Right lobe of liver (tissue), 6 donors: ENCODE data around the gene GFER. TPM values are rescaled to one million over a fixed set of nuclear protein-coding genes. Genes with fewer than 3 reads are reported as not detected.
"Not testable (repeated sequence)": the region's sequence is repeated elsewhere in the genome, so short reads cannot be mapped to it uniquely, and the experiment has no call there.

Source experiments
- ATAC-seq, 4 donors: fragments of 200-7000 bp; cut with Tn5 transposase; one replicate each; pipeline ENCODE4 v1.9.1; 2020; ENCODE audit warnings: mild to moderate bottlenecking in 4 of 4, moderate library complexity in 4 of 4
- DNase-seq, 3 donors: peaks; one replicate each; pipeline ENCODE4 v3.0.0-alpha.2; 2020
- H3K27ac ChIP-seq, 3 donors: fragments of 200-600 bp; one replicate each; pipeline ENCODE4 v1.8.0; 2022
- H3K27me3 ChIP-seq, 2 donors: fragments of 200-600 bp; one replicate each; pipeline ENCODE4 v1.8.0; 2022
- H3K36me3 ChIP-seq, 4 donors: fragments of 200-600 bp; sonication (generic) in 1 of 4; one replicate each; pipeline versions ENCODE4 v1.5.1 to v1.8.0; 2017 to 2022; ENCODE audit warnings: control low read depth in 1 of 4
- H3K4me1 ChIP-seq, 4 donors: fragments of 200-600 bp; sonication (generic) in 1 of 4; one replicate each; pipeline versions ENCODE4 v1.5.1 to v1.8.0; 2017 to 2022; ENCODE audit warnings: control low read depth in 1 of 4
- H3K4me3 ChIP-seq, 3 donors: fragments of 200-600 bp; one replicate each; pipeline ENCODE4 v1.8.0; 2022
- H3K9me3 ChIP-seq, 4 donors: fragments of 200-600 bp; sonication (generic) in 1 of 4; one replicate each; pipeline versions ENCODE4 v1.5.1 to v1.8.0; 2017 to 2022; ENCODE audit warnings: control low read depth in 1 of 4
- POLR2A ChIP-seq: fragments of 450-650 bp; IDR thresholded peaks from one replicate; pipeline ENCODE4 v1.6.1; 2017; ENCODE audit warnings: antibody characterized with exemption, mild to moderate bottlenecking
- WGBS: methylation state at CpG from one replicate; pipeline ENCODE4 v1.1.6; 2018; ENCODE audit warnings: low coverage, low lambda C conversion rate; ENCODE audit not compliant: insufficient coverage; ENCODE audit errors: missing lambda C conversion rate; 5-methylcytosine and 5-hydroxymethylcytosine counted together
- intact Hi-C, 2 donors: fragments of 100-400 bp; cut with DNase I; formaldehyde crosslinking; loops; one replicate each; pipeline versions ENCODE4 v1.11.2 to v1.14.1; 2022
- total RNA-seq, 6 experiments: library from RNA; depleted of rRNA in 2 of 6; stranded (reverse); fragments of >200 nt in 2 of 6; fragmentation: NEBNext Ultra II Directional in 3 of 6; extraction: Animal tissue kit (Norgen Biotek cat#: 25700) in 3 of 6; gene quantifications; one replicate each; pipeline versions ENCODE4 v1.1.0 to v1.2.4, GENCODE V29; 2016 to 2023
- TF ChIP-seq, protein P1 (sequence below), 4 donors: fragments of 200-600 bp in 3 of 4; fragments of 450-650 bp in 1 of 4; IDR thresholded peaks; one replicate each; pipeline versions ENCODE4 v1.5.1 to v1.8.0; 2016 to 2022; ENCODE audit warnings: antibody characterized with exemption in 4 of 4, mild to moderate bottlenecking in 2 of 4
- donor health status: DM: no; HTN: yes; CAD: no.
- donor health status: DM: no; HTN: no; CAD: no.
- donor health status: DM: no; HTN: no; CAD: no.
- donor health status: DM: no; HTN: yes; CAD: no.
- donor health status: DM: no; HTN: yes; CAD: no.

GFER gene
- total RNA-seq, 6 experiments from 2014 or later = 16.1 to 18.6 (median 18.0) TPM

DNA sequence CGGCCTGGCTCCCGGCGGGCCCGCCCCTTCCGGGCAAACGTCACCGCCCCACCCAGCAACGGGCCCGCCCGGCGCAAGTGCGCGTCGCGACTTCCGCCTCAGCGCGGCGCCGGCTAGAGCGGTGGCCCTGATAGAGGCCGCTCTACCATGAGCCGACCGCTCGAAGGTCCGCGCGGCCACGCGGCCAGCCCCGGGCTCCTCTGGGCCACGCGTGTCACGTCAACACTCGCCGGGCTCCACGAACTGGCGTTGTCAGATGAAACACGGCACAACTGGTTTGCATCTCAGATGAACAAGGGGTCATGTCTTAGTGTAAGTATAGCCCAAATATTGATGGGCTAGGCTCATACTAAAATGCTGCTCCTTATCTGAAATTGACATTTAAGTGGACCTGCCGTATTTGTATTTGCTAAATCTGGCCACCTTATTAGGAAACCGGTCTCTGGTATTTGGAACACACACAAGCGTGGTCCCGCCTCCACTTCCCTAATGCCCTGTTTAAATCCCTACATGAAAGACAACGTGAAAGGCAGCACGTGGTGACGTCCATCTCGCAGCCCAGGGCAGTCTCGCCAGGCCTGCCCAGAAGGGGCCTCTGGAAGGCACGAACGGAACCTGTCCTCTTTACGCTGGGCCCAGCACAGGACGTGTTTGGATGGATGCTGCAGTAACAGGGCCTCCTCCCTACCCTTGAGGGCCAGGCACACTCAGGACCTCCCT is 26.0 kb downstream of the GFER start, which contains the start of gene ZNF598:
ZNF598 (minus strand) TSS at position 31 of the 720 bp plus-strand sequence.
- TF ChIP-seq POLR2A = peak; percentile 93
- TF ChIP-seq, protein P1, sequence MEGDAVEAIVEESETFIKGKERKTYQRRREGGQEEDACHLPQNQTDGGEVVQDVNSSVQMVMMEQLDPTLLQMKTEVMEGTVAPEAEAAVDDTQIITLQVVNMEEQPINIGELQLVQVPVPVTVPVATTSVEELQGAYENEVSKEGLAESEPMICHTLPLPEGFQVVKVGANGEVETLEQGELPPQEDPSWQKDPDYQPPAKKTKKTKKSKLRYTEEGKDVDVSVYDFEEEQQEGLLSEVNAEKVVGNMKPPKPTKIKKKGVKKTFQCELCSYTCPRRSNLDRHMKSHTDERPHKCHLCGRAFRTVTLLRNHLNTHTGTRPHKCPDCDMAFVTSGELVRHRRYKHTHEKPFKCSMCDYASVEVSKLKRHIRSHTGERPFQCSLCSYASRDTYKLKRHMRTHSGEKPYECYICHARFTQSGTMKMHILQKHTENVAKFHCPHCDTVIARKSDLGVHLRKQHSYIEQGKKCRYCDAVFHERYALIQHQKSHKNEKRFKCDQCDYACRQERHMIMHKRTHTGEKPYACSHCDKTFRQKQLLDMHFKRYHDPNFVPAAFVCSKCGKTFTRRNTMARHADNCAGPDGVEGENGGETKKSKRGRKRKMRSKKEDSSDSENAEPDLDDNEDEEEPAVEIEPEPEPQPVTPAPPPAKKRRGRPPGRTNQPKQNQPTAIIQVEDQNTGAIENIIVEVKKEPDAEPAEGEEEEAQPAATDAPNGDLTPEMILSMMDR (IDR thresholded peaks at IDR 0.05) = peak in 1 of 4 donors; percentile 22
- H3K4me1 ChIP-seq = peaks cover 0 to 25% (median 12%) of the 10 kb centered on the region in 4 donors
- peak within 1 kb of the TSS; percentile 95 to 99 (median 95) for H3K4me3 ChIP-seq
- 3% methylated on average over 11 of the region's 52 CpGs for WGBS
- H3K27ac ChIP-seq = peak within 1 kb of the TSS; percentile 78 to 86 (median 80)
- intact Hi-C loops = no loop called here
- H3K36me3 ChIP-seq = no peaks in the 10 kb centered on the region
- peak; percentile 86 to 93 (median 90) for ATAC-seq
- DNase-seq = peak; percentile 85 to 89 (median 88)
- H3K27me3 ChIP-seq = no peaks in the 10 kb centered on the region
- H3K9me3 ChIP-seq = no peaks in the 10 kb centered on the region

DNA sequence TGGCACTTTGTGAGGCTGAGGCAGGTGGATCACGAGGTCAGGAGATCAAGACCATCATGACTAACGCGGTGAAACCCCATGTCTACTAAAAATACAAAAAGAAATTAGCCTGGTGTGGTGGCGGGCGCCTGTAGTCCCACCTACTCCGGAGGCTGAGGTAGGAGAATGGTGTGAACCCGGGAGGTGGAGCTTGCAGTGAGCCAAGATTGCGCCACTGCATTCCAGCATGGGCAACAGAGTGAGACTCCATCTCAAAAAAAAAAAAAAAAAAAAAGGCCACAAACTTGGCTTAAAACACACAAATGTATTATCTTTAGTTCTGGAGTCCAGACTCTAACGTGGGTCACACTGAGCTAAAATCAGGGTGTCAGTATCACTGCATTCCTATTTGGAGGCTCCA is 27.7 kb downstream of the GFER start:
- DNase-seq, intact Hi-C loops, H3K36me3 ChIP-seq, H3K4me3 ChIP-seq, ATAC-seq, H3K9me3 ChIP-seq, H3K27ac ChIP-seq, H3K27me3 ChIP-seq: not testable (repeated sequence)
- H3K4me1 ChIP-seq = peaks cover 0 to 25% (median 12%) of the 10 kb centered on the region in 4 donors
- 85% methylated on average over 4 of the region's 9 CpGs for WGBS

DNA sequence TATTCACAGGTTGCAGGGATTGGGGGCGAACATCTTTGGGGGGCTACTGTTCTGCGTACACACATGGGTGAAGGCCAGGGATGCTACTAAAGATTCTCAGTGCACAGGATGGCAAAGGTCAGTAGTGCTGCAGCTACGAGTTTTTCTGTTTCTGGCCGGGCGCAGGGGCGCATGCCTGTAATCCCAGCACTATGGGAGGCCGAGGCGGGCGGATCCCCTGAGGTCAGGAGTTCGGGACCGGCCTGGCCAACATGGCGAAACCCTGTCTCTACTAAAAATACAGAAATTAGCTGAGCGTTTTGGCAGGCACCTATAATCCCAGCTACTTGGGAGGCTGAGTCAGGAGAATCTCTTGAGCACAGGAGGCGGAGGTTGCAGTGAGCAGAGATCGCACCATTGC is 29.5 kb downstream of the GFER start:
- DNase-seq (no peak), ATAC-seq (no peak)
- peaks cover 0 to 7% (median under 1%) of the 10 kb centered on the region in 4 donors for H3K4me1 ChIP-seq
- H3K36me3 ChIP-seq = no peaks in the 10 kb centered on the region
- H3K4me3 ChIP-seq = no peak overlapping the region
- H3K27ac ChIP-seq = no peak overlapping the region
- intact Hi-C loops = no loop called here
- no peak for TF ChIP-seq POLR2A
- TF ChIP-seq, protein P1 (IDR thresholded peaks at IDR 0.05) = no peak
- no peaks in the 10 kb centered on the region for H3K27me3 ChIP-seq
- 86% methylated on average over 6 of the region's 15 CpGs for whole genome bisulfite sequencing
- H3K9me3 ChIP-seq = no peaks in the 10 kb centered on the region

DNA sequence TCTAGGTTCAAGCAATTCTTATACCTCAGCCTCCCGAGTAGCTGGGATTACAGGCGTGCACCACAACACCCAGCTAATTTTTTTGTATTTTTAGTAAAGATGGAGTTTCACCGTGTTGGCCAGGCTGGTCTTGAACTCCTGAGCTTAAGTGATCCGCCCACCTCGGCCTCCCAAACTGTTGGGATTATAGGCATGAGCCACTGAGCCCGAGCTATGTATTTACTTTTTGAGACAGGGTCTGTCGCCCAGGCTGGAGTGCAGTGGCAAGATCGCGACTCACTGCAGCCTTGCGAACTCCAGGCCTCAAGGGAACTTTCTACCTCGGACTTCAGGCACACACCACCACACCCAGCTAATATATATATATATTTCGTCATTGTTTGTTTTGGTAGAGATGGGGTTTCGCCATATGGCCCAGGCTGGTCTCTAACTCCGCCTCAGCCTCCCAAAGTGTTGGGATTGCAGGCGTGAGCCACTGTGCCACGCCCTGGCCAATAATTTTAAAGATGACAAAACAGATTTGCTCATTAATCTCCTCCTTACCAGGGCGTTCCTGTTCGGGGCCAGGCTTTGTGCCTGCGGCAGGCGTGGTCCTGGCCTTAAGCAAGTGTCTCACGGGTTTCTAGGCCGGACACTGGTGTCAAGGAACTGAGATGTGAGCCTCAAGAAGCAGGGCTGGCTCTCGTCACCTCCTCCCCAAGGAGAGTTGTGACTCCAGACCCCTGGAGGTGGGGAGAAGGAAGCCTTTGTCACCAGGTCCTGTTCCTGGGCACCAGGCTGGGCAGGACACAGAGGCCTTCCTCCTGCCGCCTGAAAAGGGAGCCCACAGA is 31.3 kb downstream of the GFER start:
- H3K27me3 ChIP-seq = no peaks in the 10 kb centered on the region
- intact Hi-C loops = loop anchor here in 1 of 2 donors (5.0 kb wide), 1 partner anchor 47 kb away; no protein-coding TSS in a partner anchor
- DNase-seq (no peak), ATAC-seq (no peak)
- H3K36me3 ChIP-seq = no peaks in the 10 kb centered on the region
- no peak overlapping the region for H3K27ac ChIP-seq
- 67% methylated on average over 11 of the region's 24 CpGs for WGBS
- peaks cover 0 to 13% (median 0%) of the 10 kb centered on the region in 4 donors for H3K4me1 ChIP-seq
- H3K4me3 ChIP-seq = no peak overlapping the region
- TF ChIP-seq, protein P1 (IDR thresholded peaks at IDR 0.05) = no peak
- TF ChIP-seq POLR2A = no peak
- H3K9me3 ChIP-seq = no peaks in the 10 kb centered on the region

DNA sequence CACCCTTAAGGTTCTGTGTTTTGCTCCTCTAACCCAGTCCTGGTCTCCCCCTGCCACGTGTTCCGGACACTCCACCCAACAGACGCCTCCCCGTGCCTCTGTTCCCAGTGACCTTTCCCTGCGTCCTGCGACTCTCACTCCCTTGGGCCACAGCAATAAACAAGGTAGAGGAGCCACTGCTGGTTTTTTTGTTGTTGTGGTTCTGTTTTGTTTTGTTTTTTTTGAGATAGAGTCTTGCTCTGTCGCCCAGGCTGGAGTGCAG is 31.9 kb downstream of the GFER start:
- TF ChIP-seq, protein P1 (IDR thresholded peaks at IDR 0.05) = no peak
- TF ChIP-seq POLR2A = no peak
- H3K27ac ChIP-seq = no peak overlapping the region
- DNase-seq (no peak), ATAC-seq (no peak)
- intact Hi-C loops = loop anchor here in 1 of 2 donors (5.0 kb wide), 1 partner anchor 46 kb away; no protein-coding TSS in a partner anchor
- peaks cover 0 to 13% (median 0%) of the 10 kb centered on the region in 4 donors for H3K4me1 ChIP-seq
- no peaks in the 10 kb centered on the region for H3K36me3 ChIP-seq
- no peaks in the 10 kb centered on the region for H3K9me3 ChIP-seq
- H3K27me3 ChIP-seq = no peaks in the 10 kb centered on the region
- 84% methylated on average over 7 of the region's 7 CpGs for WGBS
- H3K4me3 ChIP-seq = no peak overlapping the region
